Measurements from ENCODE around the gene ENPP6.

GRCh38 chr4:184259866-184260265 lies 42.2 kb upstream of the ENPP6 start:
- TF ChIP-seq CTCF (conservative IDR thresholded peaks at IDR 0.05; ENCODE audit: low read depth in 2 of 2): no peak
- no peak for TF ChIP-seq REST (IDR thresholded peaks at IDR 0.05; ENCODE audit: unreplicated experiment)
- TF ChIP-seq POLR2AphosphoS5 (IDR thresholded peaks at IDR 0.05; ENCODE audit: low read depth): no peak
- no peak for TF ChIP-seq EZH2 (IDR thresholded peaks at IDR 0.05; ENCODE audit: low read depth, unreplicated experiment)
- no peak for TF ChIP-seq EZH2phosphoT487 (IDR thresholded peaks at IDR 0.05; ENCODE audit: unreplicated experiment)
